Measurements from ENCODE around the gene QSER1. TPM values are rescaled to one million over a fixed set of nuclear protein-coding genes. Genes with fewer than 3 reads are reported as not detected.

The QSER1 gene
- total and polyA plus RNA-seq, 9 of the 15 experiments (the other 6 are each of a cell fraction or from before 2014, with no cell fraction given), result 5.8 to 33.6 (median 22.3) TPM

DNA sequence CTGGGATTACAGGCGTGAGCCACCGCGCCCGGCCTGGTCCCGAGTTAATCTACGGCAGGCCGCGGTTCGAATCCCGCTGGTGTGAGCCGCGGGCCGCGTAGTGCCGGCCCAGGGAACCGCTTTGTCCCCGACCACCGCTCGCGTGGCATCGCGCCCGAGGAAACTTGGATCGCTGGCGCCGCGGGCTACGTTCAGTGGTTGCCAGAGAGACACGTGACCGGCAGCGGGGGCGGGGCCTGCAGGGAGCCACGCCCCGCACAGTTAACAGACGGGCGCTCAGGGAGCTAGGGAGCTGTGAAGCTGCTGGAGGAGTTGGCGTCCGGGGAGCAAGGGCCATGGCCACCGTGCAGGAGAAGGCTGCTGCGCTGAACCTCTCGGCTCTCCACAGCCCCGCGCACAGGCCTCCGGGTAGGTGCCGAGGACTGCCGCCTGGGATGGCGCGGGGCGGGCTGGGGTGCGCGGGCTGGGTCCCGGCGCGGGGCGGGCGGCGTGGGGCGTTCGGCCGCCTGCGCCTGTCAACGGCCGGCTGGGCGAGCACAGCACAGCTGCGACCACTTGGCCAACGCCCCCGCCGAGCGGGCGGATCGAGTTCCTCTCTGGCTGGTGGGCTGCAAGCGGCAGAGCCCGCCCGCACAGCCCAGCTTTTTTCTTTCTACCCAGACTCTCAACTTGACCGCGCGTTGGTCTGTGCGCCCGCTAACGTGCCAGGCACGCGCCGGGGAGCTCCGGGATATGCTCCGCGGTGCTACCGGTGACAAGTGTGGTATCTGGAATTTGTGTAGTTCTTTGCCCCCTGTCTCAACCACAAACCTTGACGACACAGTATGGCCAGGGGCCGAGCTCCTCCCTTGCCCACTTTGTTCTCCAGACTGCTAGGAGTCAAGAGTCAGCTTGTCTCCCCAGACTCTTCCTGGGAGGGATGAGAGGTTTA is 123.3 kb downstream of the QSER1 start, which contains the start of gene DEPDC7 (continued):
- TF ChIP-seq TEAD1 (CRISPR knock-in tag; IDR thresholded peaks at IDR 0.05), result peak; percentile 58 to 64; a peak in 2 of 4 replicates
- no peak for TF ChIP-seq ZFP36 (IDR thresholded peaks at IDR 0.05; ENCODE audit: low read depth, low read length, partially characterized antibody)
- TF ChIP-seq, protein P1, sequence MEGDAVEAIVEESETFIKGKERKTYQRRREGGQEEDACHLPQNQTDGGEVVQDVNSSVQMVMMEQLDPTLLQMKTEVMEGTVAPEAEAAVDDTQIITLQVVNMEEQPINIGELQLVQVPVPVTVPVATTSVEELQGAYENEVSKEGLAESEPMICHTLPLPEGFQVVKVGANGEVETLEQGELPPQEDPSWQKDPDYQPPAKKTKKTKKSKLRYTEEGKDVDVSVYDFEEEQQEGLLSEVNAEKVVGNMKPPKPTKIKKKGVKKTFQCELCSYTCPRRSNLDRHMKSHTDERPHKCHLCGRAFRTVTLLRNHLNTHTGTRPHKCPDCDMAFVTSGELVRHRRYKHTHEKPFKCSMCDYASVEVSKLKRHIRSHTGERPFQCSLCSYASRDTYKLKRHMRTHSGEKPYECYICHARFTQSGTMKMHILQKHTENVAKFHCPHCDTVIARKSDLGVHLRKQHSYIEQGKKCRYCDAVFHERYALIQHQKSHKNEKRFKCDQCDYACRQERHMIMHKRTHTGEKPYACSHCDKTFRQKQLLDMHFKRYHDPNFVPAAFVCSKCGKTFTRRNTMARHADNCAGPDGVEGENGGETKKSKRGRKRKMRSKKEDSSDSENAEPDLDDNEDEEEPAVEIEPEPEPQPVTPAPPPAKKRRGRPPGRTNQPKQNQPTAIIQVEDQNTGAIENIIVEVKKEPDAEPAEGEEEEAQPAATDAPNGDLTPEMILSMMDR (IDR thresholded peaks at IDR 0.05 in 2 of 3, conservative IDR thresholded peaks at IDR 0.05 in 1 of 3; ENCODE audit: insufficient read depth in 2 of 3, low read depth in 1 of 3, low read length in 3 of 3), result no peak
- no peak for TF ChIP-seq HSF4 (CRISPR knock-in tag; IDR thresholded peaks at IDR 0.05; ENCODE audit: borderline replicate concordance)
- TF ChIP-seq GTF2F1 (IDR thresholded peaks at IDR 0.05; ENCODE audit: low read depth, low read length), result no peak
- no peak for TF ChIP-seq NR2F6 (CRISPR knock-in tag; IDR thresholded peaks at IDR 0.05)
- TF ChIP-seq MCM2 (IDR thresholded peaks at IDR 0.05; ENCODE audit: low read depth), result no peak
- TF ChIP-seq EP300 (IDR thresholded peaks at IDR 0.05; ENCODE audit: low read length), result no peak
- peak; percentile 23; the same call in 1 of the 2 replicates for TF ChIP-seq POLR2H (tag; IDR thresholded peaks at IDR 0.05; ENCODE audit: low read depth)
- peak; percentile 57 for TF ChIP-seq RBM25 (IDR thresholded peaks at IDR 0.05; ENCODE audit: low read depth, low read length, severe bottlenecking)
- TF ChIP-seq MTF1 (CRISPR knock-in tag; IDR thresholded peaks at IDR 0.05; ENCODE audit: borderline replicate concordance), result no peak
- TF ChIP-seq BDP1 (IDR thresholded peaks at IDR 0.05; ENCODE audit: insufficient read depth, insufficient read length), result no peak
- TF ChIP-seq MAFF (IDR thresholded peaks at IDR 0.05; ENCODE audit: low read length), result no peak
- no peak for TF ChIP-seq POLR2AphosphoS2 (IDR thresholded peaks at IDR 0.05; ENCODE audit: low read length)
- TF ChIP-seq, protein P2, sequence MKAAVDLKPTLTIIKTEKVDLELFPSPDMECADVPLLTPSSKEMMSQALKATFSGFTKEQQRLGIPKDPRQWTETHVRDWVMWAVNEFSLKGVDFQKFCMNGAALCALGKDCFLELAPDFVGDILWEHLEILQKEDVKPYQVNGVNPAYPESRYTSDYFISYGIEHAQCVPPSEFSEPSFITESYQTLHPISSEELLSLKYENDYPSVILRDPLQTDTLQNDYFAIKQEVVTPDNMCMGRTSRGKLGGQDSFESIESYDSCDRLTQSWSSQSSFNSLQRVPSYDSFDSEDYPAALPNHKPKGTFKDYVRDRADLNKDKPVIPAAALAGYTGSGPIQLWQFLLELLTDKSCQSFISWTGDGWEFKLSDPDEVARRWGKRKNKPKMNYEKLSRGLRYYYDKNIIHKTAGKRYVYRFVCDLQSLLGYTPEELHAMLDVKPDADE (conservative IDR thresholded peaks at IDR 0.05; ENCODE audit: control insufficient read depth, low read depth, low read length), result no peak
- TF ChIP-seq ZNF445 (CRISPR knock-in tag; IDR thresholded peaks at IDR 0.05; ENCODE audit: low read depth), result no peak
- no peak for TF ChIP-seq NFRKB (IDR thresholded peaks at IDR 0.05; ENCODE audit: low read depth)
- TF ChIP-seq HOXB6 (CRISPR knock-in tag; IDR thresholded peaks at IDR 0.05; ENCODE audit: borderline replicate concordance), result no peak
- TF ChIP-seq, protein P3, sequence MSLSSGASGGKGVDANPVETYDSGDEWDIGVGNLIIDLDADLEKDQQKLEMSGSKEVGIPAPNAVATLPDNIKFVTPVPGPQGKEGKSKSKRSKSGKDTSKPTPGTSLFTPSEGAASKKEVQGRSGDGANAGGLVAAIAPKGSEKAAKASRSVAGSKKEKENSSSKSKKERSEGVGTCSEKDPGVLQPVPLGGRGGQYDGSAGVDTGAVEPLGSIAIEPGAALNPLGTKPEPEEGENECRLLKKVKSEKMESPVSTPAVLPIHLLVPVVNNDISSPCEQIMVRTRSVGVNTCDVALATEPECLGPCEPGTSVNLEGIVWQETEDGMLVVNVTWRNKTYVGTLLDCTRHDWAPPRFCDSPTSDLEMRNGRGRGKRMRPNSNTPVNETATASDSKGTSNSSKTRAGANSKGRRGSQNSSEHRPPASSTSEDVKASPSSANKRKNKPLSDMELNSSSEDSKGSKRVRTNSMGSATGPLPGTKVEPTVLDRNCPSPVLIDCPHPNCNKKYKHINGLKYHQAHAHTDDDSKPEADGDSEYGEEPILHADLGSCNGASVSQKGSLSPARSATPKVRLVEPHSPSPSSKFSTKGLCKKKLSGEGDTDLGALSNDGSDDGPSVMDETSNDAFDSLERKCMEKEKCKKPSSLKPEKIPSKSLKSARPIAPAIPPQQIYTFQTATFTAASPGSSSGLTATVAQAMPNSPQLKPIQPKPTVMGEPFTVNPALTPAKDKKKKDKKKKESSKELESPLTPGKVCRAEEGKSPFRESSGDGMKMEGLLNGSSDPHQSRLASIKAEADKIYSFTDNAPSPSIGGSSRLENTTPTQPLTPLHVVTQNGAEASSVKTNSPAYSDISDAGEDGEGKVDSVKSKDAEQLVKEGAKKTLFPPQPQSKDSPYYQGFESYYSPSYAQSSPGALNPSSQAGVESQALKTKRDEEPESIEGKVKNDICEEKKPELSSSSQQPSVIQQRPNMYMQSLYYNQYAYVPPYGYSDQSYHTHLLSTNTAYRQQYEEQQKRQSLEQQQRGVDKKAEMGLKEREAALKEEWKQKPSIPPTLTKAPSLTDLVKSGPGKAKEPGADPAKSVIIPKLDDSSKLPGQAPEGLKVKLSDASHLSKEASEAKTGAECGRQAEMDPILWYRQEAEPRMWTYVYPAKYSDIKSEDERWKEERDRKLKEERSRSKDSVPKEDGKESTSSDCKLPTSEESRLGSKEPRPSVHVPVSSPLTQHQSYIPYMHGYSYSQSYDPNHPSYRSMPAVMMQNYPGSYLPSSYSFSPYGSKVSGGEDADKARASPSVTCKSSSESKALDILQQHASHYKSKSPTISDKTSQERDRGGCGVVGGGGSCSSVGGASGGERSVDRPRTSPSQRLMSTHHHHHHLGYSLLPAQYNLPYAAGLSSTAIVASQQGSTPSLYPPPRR (CRISPR knock-in tag; IDR thresholded peaks at IDR 0.05; ENCODE audit: borderline replicate concordance), result no peak
- TF ChIP-seq CHD2 (IDR thresholded peaks at IDR 0.05; ENCODE audit: low read depth, low read length), result no peak
- peak; percentile 38 for TF ChIP-seq LCOR (CRISPR knock-in tag; IDR thresholded peaks at IDR 0.05)
